Left kidney (tissue), 2 donors: ENCODE data around the gene ZNF350. TPM values are rescaled to one million over a fixed set of nuclear protein-coding genes. Genes with fewer than 3 reads are reported as not detected.
"Not testable (repeated sequence)": the region's sequence is repeated elsewhere in the genome, so short reads cannot be mapped to it uniquely, and the experiment has no call there.

ENCODE experiments used
- DNase-seq: peaks from one replicate; pipeline ENCODE4 v3.0.0-alpha.2; 2013
- polyA plus RNA-seq: library from polyadenylated mRNA; unstranded; fragments of 120-200 nt; gene quantifications from one replicate; pipeline ENCODE4 v1.2.1, GENCODE V29; 2013; ENCODE audit not compliant: insufficient read length

Gene ZNF350
- polyA plus RNA-seq, 1 donor = 22.2 TPM

GRCh38 chr19:51976852-51977251 is 9.8 kb downstream of the ZNF350 start:
- no peak for DNase-seq

DNA sequence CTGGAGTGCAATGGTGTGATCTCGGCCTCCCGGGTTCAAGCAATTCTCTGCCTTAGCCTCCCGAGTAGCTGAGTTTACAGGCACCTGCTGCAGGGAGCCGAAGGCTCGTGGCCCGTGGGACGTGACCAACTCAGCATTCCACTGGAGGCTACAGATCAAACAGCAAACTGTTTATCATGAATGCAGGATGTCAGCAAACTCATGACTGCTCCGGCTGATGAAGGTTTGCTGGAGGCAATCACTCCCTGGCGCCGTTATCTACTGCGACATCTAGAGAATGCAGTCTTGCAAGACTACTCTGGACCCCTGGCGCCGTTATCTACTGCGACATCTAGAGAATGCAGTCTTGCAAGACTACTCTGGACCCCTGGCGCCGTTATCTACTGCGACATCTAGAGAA is 10.9 kb downstream of the ZNF350 start:
- DNase-seq = not testable (repeated sequence)

GRCh38 chr19:51971624-51972023 is 15.0 kb downstream of the ZNF350 start:
- DNase-seq = no peak

GRCh38 chr19:51970718-51971117 is 15.9 kb downstream of the ZNF350 start:
- DNase-seq = no peak

GRCh38 chr19:51965583-51965982 is 21.1 kb downstream of the ZNF350 start:
- no peak for DNase-seq

DNA sequence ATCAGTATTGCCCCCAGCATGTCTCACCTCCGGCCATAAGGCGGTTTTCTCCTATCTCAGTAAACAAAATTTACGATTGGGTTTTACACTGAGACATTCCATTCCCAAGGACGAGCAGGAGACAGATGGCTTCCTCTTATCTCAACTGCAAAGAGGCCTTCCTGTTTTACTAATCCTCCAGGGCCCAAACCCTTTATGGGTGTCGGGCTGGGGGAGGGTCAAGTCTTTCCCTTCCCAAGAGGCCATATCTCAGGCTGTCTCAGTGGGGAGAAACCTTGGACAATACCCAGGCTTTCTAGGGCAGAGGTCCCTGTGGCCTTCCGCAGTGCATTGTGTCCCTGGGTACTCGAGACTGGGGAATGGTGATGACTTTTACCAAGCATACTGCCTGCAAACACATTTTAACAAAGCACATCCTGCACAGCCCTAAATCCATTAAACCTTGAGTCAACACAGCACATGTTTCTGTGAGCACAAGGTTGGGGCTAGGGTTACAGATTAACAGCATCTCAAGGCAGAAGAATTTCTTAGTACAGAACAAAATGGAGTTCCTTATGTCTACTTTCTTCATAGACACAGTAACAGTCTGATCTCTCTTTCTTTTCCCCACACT is 25.9 kb downstream of the ZNF350 start:
- not testable (repeated sequence) for DNase-seq

GRCh38 chr19:51959791-51960190 is 26.8 kb downstream of the ZNF350 start:
- no peak for DNase-seq

DNA sequence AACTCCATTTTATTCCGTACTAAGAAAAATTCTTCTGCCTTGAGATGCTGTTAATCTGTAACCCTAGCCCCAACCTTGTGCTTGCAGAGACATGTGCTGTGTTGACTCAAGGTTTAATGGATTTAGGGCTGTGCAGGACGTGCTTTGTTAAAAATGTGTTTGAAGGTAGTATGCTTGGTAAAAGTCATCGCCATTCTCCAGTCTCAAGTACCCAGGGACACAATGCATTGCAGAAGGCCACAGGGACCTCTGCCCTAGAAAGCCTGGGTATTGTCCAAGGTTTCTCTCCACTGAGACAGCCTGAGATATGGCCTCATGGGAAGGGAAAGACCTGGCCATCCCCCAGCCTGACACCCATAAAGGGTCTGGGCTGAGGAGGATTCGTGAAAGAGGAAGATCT is 28.8 kb downstream of the ZNF350 start:
- DNase-seq = not testable (repeated sequence)

- peak; percentile 65 for DNase-seq
These were observed 37.7 kb downstream of the ZNF350 start for GRCh38 chr19:51948975-51949374.

DNA sequence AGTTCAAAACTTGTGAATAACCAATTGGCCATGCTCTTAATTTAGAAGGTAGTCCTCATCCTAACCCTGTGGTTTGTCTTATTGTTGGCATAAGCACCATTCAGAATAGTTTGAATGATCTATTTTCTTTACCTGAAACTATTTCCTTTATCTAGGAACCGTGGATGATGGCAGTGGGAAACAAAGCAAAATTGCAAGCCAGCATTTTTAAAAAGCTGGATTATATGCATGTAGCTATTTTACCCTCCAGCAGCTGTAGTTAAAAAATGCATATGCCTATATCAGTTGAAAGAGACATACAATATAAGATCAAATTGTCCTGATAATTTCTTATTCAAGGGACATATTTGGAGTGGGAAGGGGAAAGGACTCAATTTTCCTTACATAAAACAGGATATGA is 40.0 kb downstream of the ZNF350 start:
- DNase-seq = no peak

DNA sequence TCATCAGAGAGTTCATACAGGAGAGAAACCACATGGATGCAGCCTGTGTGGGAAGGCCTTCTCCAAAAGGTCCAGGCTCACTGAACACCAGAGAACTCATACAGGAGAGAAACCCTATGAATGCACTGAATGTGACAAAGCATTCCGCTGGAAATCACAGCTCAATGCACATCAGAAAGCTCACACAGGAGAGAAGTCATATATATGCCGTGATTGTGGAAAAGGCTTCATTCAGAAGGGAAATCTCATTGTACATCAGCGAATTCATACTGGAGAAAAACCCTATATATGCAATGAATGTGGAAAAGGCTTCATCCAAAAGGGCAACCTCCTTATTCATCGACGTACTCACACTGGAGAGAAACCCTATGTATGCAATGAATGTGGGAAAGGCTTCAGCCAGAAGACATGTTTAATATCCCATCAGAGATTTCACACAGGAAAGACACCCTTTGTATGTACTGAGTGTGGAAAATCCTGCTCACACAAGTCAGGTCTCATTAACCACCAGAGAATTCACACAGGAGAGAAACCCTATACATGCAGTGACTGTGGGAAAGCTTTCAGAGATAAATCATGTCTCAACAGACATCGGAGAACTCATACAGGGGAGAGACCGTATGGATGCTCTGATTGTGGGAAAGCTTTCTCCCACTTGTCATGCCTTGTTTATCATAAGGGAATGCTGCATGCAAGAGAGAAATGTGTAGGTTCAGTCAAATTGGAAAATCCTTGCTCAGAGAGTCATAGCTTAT is 41.7 kb downstream of the ZNF350 start:
- no peak for DNase-seq

DNA sequence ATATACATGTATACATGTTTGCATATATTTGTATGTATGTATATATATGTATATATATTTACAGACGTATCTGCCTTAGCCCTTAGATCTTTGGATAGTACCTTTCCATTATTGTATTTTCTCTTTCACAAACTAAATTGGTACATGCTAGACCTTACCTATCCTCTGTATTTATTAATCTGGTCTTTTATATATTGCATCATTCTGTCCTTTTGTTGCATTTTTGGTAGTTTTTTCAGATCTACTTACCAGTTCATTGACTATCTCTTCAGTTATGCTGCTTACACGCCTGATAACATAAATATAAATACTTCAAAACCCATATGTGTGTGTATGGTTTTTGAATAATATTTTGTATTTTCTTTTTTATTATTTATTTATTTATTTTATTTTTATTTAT is 47.7 kb downstream of the ZNF350 start:
- DNase-seq = no peak

GRCh38 chr19:51931921-51932320 is 54.7 kb downstream of the ZNF350 start:
- no peak for DNase-seq

GRCh38 chr19:51927859-51928258 is 58.8 kb downstream of the ZNF350 start:
- DNase-seq = no peak

GRCh38 chr19:51926784-51927741 is 59.6 kb downstream of the ZNF350 start, which contains the start of gene ZNF613:
Gene ZNF613, plus strand, starts transcription at chr19:51927472. Its CDS starts 8,749 bp downstream, at chr19:51936221.
- peak; percentile 95 for DNase-seq

DNA sequence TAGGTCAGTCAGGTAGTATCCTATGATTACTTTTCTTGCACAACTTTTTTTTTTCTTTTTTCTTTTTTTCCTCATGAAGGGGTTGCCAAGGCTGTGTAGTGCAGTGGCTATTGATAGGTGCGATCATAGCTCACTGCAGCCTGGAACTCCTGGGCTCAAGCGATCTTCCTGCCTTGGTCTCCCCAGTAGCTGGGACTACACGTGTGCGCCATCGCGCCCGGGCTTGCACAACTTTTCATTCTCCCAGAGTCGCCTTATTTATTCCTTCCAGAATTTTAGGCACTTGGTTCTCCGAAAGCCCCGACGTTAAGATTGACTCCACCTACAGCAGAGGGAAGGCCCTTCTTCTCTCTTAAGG is 60.2 kb downstream of the ZNF350 start:
- DNase-seq = no peak

- DNase-seq = no peak
These were observed 64.7 kb downstream of the ZNF350 start for GRCh38 chr19:51921949-51922348.

DNA sequence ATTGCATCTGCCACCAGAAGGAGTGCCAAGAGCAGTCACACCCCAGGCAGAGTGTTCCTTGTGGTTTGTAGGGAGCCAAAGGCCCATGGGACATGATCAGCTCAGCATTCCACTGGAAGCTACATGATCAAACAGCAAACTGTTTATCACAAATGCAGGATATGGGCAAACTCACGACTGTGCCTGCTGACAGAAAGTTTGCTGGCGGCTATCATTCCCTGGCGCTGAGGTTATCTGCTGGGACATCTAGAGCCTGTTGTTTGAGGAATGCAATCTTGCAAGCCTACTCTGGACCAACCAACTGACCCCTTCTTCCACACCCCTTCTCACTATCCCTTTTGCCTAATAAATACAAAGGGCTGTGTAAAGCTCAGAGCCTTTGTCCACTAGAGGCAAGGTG is 67.0 kb downstream of the ZNF350 start:
- no peak for DNase-seq

- DNase-seq = no peak
These were observed 70.5 kb downstream of the ZNF350 start for GRCh38 chr19:51916167-51916566.

GRCh38 chr19:51915324-51915867 is 71.2 kb downstream of the ZNF350 start:
- DNase-seq = no peak
